Activated CD4-positive, alpha-beta T cell treated with anti-CD3 and anti-CD28 coated beads, Interleukin-2, amount 50 U/mL, for 24 hours (primary cell): ENCODE results near the gene MRGPRD.

ENCODE experiments used
- DNase-seq, 2 donors: peaks; one replicate each; pipeline ENCODE4 v3.0.0-alpha.2; 2020; ENCODE audit warnings: low read depth in 1 of 2, low spot score in 1 of 2

The MRGPRD gene

GRCh38 chr11:68948935-68949334 is 31.9 kb downstream of the MRGPRD start:
- no peak for DNase-seq

- no peak for DNase-seq
Observed at GRCh38 chr11:68948496-68948895, 32.3 kb downstream of the MRGPRD start.

GRCh38 chr11:68947151-68947550 is 33.6 kb downstream of the MRGPRD start:
- no peak for DNase-seq

GRCh38 chr11:68946416-68947090 is 34.2 kb downstream of the MRGPRD start:
- no peak for DNase-seq

GRCh38 chr11:68942751-68943271 is 38.0 kb downstream of the MRGPRD start:
- DNase-seq: no peak

- DNase-seq: no peak
Observed at GRCh38 chr11:68942095-68942620, 38.6 kb downstream of the MRGPRD start.

- DNase-seq: no peak
Observed at GRCh38 chr11:68941324-68942094, 39.3 kb downstream of the MRGPRD start.

- DNase-seq: no peak
Observed at GRCh38 chr11:68940651-68941323, 40.0 kb downstream of the MRGPRD start.

GRCh38 chr11:68939583-68940555 is 40.9 kb downstream of the MRGPRD start:
- no peak for DNase-seq

GRCh38 chr11:68938816-68939582 is 41.8 kb downstream of the MRGPRD start:
- no peak for DNase-seq

- DNase-seq: no peak
Observed at GRCh38 chr11:68938088-68938487, 42.7 kb downstream of the MRGPRD start.

- no peak for DNase-seq
Observed at GRCh38 chr11:68936676-68937620, 43.8 kb downstream of the MRGPRD start.

GRCh38 chr11:68936358-68936636 is 44.5 kb downstream of the MRGPRD start:
- no peak for DNase-seq

GRCh38 chr11:68935516-68936357 is 45.0 kb downstream of the MRGPRD start:
- DNase-seq: no peak

- no peak for DNase-seq
Observed at GRCh38 chr11:68935066-68935465, 45.7 kb downstream of the MRGPRD start.

- DNase-seq: no peak
Observed at GRCh38 chr11:68934666-68935065, 46.1 kb downstream of the MRGPRD start.

- DNase-seq: no peak
Observed at GRCh38 chr11:68934321-68934645, 46.5 kb downstream of the MRGPRD start.
